Esophagus muscularis mucosa (tissue), 4 donors: ENCODE data around the gene GDF11. TPM values are rescaled to one million over a fixed set of nuclear protein-coding genes. Genes with fewer than 3 reads are reported as not detected.

Experiments
- DNase-seq: peaks from one replicate; pipeline ENCODE4 v3.0.0-alpha.2; 2017; ENCODE audit errors: extremely low spot score
- H3K27ac ChIP-seq, 4 donors: fragments of 200-600 bp; sonication (generic); replicated peaks in 1 of 4; 1 replicate in 3 of 4; 2 replicates in 1 of 4; pipeline ENCODE4 v1.5.1; 2016 to 2019; ENCODE audit warnings: mild to moderate bottlenecking in 1 of 4
- H3K27me3 ChIP-seq, 4 donors: fragments of 200-600 bp; sonication (generic); one replicate each; pipeline versions ENCODE4 v1.5.1 to v1.6.0; 2016 to 2019
- H3K36me3 ChIP-seq, 4 donors: fragments of 200-600 bp; sonication (generic); one replicate each; pipeline ENCODE4 v1.5.1; 2016 to 2019
- H3K4me1 ChIP-seq, 4 donors: fragments of 200-600 bp; sonication (generic); one replicate each; pipeline ENCODE4 v1.5.1; 2016 to 2019
- H3K4me3 ChIP-seq, 4 donors: fragments of 200-600 bp; sonication (generic); 1 replicate in 2 of 4; 2 replicates in 2 of 4; pipeline ENCODE4 v1.5.1; 2016 to 2019; ENCODE audit warnings: mild to moderate bottlenecking in 4 of 4, moderate library complexity in 1 of 4
- H3K9me3 ChIP-seq, 4 donors: fragments of 200-600 bp; sonication (generic); 1 replicate in 3 of 4; 2 replicates in 1 of 4; pipeline ENCODE4 v1.5.1; 2016 to 2019
- EP300 ChIP-seq: sonication (generic); formaldehyde crosslinking; IDR thresholded peaks from one replicate; pipeline ENCODE4 v1.6.1; 2017; ENCODE audit warnings: antibody characterized with exemption
- POLR2A ChIP-seq: fragments of 450-650 bp; IDR thresholded peaks from one replicate; pipeline ENCODE4 v1.6.1; 2017; ENCODE audit warnings: antibody characterized with exemption, moderate library complexity, mild to moderate bottlenecking, low read depth
- POLR2AphosphoS5 ChIP-seq, 2 donors: sonication (generic); formaldehyde crosslinking; IDR thresholded peaks; one replicate each; pipeline ENCODE4 v1.6.1; 2017; ENCODE audit warnings: antibody characterized with exemption in 2 of 2
- WGBS: methylation state at CpG from one replicate; pipeline ENCODE4 v1.1.5; 2018; 5-methylcytosine and 5-hydroxymethylcytosine counted together
- intact Hi-C: fragments of 100-400 bp; cut with DNase I; formaldehyde crosslinking; loops from one replicate; pipeline ENCODE4 v1.15.1; 2023
- total RNA-seq, 4 donors: library from RNA; depleted of rRNA; stranded (reverse); fragments of >200 nt; gene quantifications; one replicate each; pipeline versions ENCODE4 v1.1.0 to v1.2.1, GENCODE V29; 2016
- TF ChIP-seq, protein P1 (sequence below), 3 experiments: fragments of 200-600 bp in 2 of 3; fragments of 450-650 bp in 1 of 3; sonication (generic) in 2 of 3; IDR thresholded peaks; one replicate each; pipeline ENCODE4 v1.5.1; 2017 to 2019; ENCODE audit warnings: antibody characterized with exemption in 3 of 3, mild to moderate bottlenecking in 2 of 3, moderate library complexity in 1 of 3

The GDF11 gene
- total RNA-seq, 4 donors from 2014 or later: 1.7 to 9.0 (median 4.9) TPM

DNA sequence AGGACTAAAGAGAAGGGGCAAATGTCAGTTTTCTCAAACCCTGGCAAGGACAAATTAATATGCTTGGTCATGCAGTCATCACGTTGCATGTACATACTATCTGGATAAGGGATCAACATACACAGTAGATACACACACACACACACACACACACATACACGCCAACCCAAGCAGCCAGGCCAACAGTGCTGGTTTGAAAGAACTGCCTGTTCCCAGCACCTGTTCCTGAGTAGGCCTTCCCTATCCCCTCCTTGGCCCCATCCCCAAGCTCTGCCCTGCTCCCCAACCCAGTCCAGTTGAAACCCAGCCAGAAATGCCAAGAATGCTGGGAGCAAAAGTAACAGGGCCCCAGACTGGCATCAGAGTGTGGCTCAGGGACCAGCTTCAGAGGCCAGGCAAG, 39.6 kb upstream of the GDF11 start:
- Histone ChIP-seq H3K27me3 (no peaks in the 10 kb centered on the region), H3K27ac (peak overlapping the region; percentile 89 to 100 (median 96)), H3K36me3 (peaks cover 0 to 34% (median 20%) of the 10 kb centered on the region in 4 donors), H3K4me1 (peaks cover 36 to 90% (median 75%) of the 10 kb centered on the region in 4 donors), H3K4me3 (peak overlapping the region; percentile 71 to 86 (median 74)), H3K9me3 (no peaks in the 10 kb centered on the region)
- DNase-seq: no peak
- 33% methylated on average over 2 of the region's 2 CpGs for WGBS
- intact Hi-C loops: no loop called here
- TF ChIP-seq EP300 (peak; percentile 16), POLR2A (no peak), POLR2AphosphoS5 (IDR thresholded peaks at IDR 0.05) (peak; percentile 63 to 64)
- TF ChIP-seq, protein P1, sequence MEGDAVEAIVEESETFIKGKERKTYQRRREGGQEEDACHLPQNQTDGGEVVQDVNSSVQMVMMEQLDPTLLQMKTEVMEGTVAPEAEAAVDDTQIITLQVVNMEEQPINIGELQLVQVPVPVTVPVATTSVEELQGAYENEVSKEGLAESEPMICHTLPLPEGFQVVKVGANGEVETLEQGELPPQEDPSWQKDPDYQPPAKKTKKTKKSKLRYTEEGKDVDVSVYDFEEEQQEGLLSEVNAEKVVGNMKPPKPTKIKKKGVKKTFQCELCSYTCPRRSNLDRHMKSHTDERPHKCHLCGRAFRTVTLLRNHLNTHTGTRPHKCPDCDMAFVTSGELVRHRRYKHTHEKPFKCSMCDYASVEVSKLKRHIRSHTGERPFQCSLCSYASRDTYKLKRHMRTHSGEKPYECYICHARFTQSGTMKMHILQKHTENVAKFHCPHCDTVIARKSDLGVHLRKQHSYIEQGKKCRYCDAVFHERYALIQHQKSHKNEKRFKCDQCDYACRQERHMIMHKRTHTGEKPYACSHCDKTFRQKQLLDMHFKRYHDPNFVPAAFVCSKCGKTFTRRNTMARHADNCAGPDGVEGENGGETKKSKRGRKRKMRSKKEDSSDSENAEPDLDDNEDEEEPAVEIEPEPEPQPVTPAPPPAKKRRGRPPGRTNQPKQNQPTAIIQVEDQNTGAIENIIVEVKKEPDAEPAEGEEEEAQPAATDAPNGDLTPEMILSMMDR (IDR thresholded peaks at IDR 0.05): no peak

DNA sequence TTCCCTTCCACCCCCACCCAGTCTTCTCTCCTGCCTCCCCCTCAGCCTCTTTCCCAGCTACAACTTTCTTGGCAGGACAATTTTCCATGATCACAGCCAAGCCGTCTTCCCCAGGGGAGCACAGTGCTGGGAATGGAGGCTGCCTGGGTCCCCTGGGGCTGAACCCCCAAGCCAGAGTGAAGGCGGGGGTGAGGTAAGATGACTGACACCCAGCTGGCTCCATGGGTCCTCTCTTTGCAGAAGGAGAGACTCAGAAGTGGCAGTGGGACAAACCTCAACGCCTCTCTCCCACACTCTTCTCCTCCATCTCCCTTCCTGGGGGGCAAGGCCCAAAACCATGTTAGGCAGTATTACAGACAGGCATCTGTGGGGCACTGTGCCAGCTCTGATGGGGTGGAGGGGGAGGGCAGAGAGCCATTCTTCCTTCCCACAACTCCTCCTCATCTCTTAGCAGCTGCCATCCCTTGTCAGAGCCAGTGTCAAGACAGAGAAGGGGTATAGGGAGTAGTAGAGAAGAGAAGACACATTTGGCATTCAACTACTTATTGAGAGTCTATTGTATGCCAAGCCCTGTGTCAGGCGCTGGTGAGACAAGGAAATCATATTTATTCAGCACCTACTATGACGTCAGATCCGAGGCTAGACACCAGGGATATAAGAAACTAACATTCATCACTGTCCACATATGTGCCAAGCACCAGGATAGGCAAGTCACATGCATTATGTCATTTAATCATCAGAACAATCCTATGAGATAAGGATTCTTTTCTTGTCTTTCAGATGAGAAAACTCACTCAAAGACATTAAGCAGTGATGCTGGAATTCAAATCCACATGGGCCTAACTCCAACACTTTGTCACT, 38.8 kb upstream of the GDF11 start:
- Histone ChIP-seq H3K9me3 (no peaks in the 10 kb centered on the region), H3K27me3 (no peaks in the 10 kb centered on the region), H3K4me1 (peaks cover 44 to 91% (median 81%) of the 10 kb centered on the region in 4 donors), H3K27ac (peak overlapping the region; percentile 89 to 100 (median 96)), H3K36me3 (peaks cover 0 to 25% (median 13%) of the 10 kb centered on the region in 4 donors), H3K4me3 (peak overlapping the region; percentile 71 to 86 (median 74))
- intact Hi-C loops: no loop called here
- 51% methylated on average over 6 of the region's 6 CpGs for WGBS
- TF ChIP-seq POLR2AphosphoS5 (IDR thresholded peaks at IDR 0.05) (peak; percentile 16 to 63), EP300 (no peak)
- DNase-seq: no peak

DNA sequence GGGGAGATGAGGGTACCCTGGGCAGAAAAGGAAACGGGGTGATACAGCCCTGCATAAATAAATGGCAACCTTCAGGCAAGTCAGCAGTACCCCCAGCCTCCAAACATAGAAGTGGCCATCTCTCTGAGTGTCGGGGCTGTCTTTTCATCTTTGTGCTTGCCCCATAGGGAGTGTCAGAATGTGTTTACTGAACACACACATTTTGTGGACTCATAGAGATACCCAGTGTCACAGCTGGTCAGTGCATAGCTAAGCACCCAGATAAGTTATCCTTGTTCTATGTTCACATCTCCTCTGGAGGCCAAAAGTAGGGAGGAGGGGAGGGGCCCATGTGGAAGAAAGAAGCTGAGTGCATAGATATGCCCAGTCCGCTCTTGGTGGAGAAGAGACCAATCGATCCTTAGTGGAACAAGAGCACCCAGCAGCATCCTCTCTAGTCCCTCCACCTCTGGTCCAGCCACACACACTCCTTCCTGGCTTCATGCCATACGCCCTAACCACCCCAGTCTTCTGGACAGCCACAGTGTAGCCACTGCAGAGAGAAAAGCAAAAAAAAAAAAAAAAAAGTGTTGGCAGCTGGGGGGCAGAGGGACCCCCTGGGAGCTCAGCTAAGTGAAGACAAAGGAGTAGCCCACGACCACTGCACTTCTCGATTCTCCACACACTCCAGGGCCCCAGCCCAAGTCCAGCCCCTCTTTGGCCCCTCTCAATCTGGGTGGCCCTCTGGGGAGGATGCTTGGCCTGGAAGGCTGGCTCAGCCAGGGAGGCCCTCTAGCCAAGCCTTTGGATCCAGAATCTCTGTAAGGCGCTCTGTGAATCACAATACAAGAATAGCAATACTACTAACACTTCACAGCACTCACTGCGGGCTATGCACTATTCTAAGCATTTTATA, 37.9 kb upstream of the GDF11 start:
- Histone ChIP-seq H3K36me3 (peaks cover 0 to 17% (median 9%) of the 10 kb centered on the region in 4 donors), H3K4me3 (peak overlapping the region; percentile 71 to 86 (median 74)), H3K27ac (peak overlapping the region; percentile 89 to 100 (median 96)), H3K9me3 (no peaks in the 10 kb centered on the region), H3K27me3 (no peaks in the 10 kb centered on the region), H3K4me1 (peaks cover 46 to 91% (median 82%) of the 10 kb centered on the region in 4 donors)
- TF ChIP-seq, protein P1 (IDR thresholded peaks at IDR 0.05): no peak
- TF ChIP-seq POLR2A: no peak
- TF ChIP-seq POLR2AphosphoS5 (IDR thresholded peaks at IDR 0.05): no peak
- no peak for TF ChIP-seq EP300
- intact Hi-C loops: no loop called here
- DNase-seq: no peak
- 48% methylated on average over 9 of the region's 9 CpGs for WGBS

GRCh38 chr12:55705782-55706402, 37.0 kb upstream of the GDF11 start:
- Histone ChIP-seq H3K9me3 (no peaks in the 10 kb centered on the region), H3K4me1 (peaks cover 38 to 91% (median 82%) of the 10 kb centered on the region in 4 donors), H3K27ac (peak overlapping the region; percentile 89 to 100 (median 96)), H3K36me3 (peaks cover 0 to 9% (median 5%) of the 10 kb centered on the region in 4 donors), H3K27me3 (no peaks in the 10 kb centered on the region), H3K4me3 (peak overlapping the region; percentile 71 to 86 (median 74))
- WGBS: 26% methylated on average over 5 of the region's 5 CpGs
- no peak for DNase-seq
- TF ChIP-seq, protein P1 (IDR thresholded peaks at IDR 0.05): peak; percentile 61 to 77 (median 66)
- TF ChIP-seq POLR2AphosphoS5 (IDR thresholded peaks at IDR 0.05) (peak; percentile 39 to 68), POLR2A (no peak)
- intact Hi-C loops: no loop called here
